ENCODE results near the gene PCDH9.

- TF ChIP-seq, protein P1, sequence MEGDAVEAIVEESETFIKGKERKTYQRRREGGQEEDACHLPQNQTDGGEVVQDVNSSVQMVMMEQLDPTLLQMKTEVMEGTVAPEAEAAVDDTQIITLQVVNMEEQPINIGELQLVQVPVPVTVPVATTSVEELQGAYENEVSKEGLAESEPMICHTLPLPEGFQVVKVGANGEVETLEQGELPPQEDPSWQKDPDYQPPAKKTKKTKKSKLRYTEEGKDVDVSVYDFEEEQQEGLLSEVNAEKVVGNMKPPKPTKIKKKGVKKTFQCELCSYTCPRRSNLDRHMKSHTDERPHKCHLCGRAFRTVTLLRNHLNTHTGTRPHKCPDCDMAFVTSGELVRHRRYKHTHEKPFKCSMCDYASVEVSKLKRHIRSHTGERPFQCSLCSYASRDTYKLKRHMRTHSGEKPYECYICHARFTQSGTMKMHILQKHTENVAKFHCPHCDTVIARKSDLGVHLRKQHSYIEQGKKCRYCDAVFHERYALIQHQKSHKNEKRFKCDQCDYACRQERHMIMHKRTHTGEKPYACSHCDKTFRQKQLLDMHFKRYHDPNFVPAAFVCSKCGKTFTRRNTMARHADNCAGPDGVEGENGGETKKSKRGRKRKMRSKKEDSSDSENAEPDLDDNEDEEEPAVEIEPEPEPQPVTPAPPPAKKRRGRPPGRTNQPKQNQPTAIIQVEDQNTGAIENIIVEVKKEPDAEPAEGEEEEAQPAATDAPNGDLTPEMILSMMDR (IDR thresholded peaks at IDR 0.05; ENCODE audit: low read length) = no peak
- TF ChIP-seq EZH2 (IDR thresholded peaks at IDR 0.05; ENCODE audit: borderline replicate concordance, low read length) = no peak
Measured at GRCh38 chr13:67100730-67101129, 129.4 kb downstream of the PCDH9 start.

Measured in OCI-LY1 (cell line).